ENCODE results near the gene PTPRN2. TPM values are rescaled to one million over a fixed set of nuclear protein-coding genes. Genes with fewer than 3 reads are reported as not detected.
A peak's percentile ranks its signal among the peaks of the same experiment; 100 is the strongest.

The PTPRN2 gene
- total and polyA plus RNA-seq, 2 of the 8 experiments (the other 6 are each of a cell fraction or from before 2014, with no cell fraction given): 2.6 to 4.5 TPM

- no peaks in the 10 kb centered on the region for H3K36me3 ChIP-seq (ENCODE audit: control insufficient read depth in 2 of 4, insufficient read depth in 4 of 4, low read length in 3 of 4)
- no peak overlapping the region for H2AK5ac ChIP-seq (ENCODE audit: low read depth, low read length)
- peaks cover 3% of the 10 kb centered on the region; the same call in 1 of the 2 replicates for H3K23me2 ChIP-seq (ENCODE audit: low read depth, low read length)
- no peak overlapping the region for H3K56ac ChIP-seq (replicated peaks; ENCODE audit: insufficient read length, low read depth, low read length)
- no peak overlapping the region for H3K27ac ChIP-seq (ENCODE audit: low read depth, low read length)
- 92% methylated on average over 11 of the region's 11 CpGs; no CpG with 5 or more reads in 1 of the 2 experiments for WGBS, 2 experiments (ENCODE audit: extremely low coverage in 1 of 2, insufficient coverage in 1 of 2, insufficient read length in 1 of 2, insufficient replicate concordance in 2 of 2, low coverage in 1 of 2, low lambda C conversion rate in 2 of 2, missing lambda C conversion rate in 1 of 2)
- H3K4me1 ChIP-seq (replicated peaks in 1 of 4; ENCODE audit: control insufficient read depth in 3 of 4, insufficient read depth in 4 of 4, low read length in 3 of 4): peaks cover 6 to 17% (median 14%) of the 10 kb centered on the region in 4 experiments
- H3K23ac ChIP-seq (ENCODE audit: insufficient read length): no peak overlapping the region
- H3K4ac ChIP-seq (replicated peaks; ENCODE audit: insufficient read length, low read depth, low read length): no peak overlapping the region
- H2AFZ ChIP-seq (ENCODE audit: low read length): no peak overlapping the region
- H2BK20ac ChIP-seq (ENCODE audit: low read length): no peak overlapping the region
- peak overlapping the region; percentile 38; the same call in 1 of the 2 replicates for H3K18ac ChIP-seq (ENCODE audit: extremely low read depth, low read length)
- no peak overlapping the region for H2BK12ac ChIP-seq (ENCODE audit: low read depth, low read length)
- H4K8ac ChIP-seq (ENCODE audit: extremely low read depth, insufficient read depth, low read length): no peak overlapping the region
- H3K14ac ChIP-seq (ENCODE audit: insufficient read length): no peak overlapping the region
- DNase-seq (ENCODE audit: low read depth in 1 of 2, low spot score in 2 of 2) (no peak), FAIRE-seq (no peak)
- no peak overlapping the region for H3K9ac ChIP-seq (replicated peaks in 1 of 4; ENCODE audit: extremely low read depth in 1 of 4, low read depth in 3 of 4, low read length in 3 of 4)
- H3K9me3 ChIP-seq (ENCODE audit: insufficient read depth in 2 of 2, low read depth in 1 of 2, low read length in 1 of 2): no peaks in the 10 kb centered on the region
- CTCF ChIA-PET (ENCODE audit: partially characterized antibody): interaction anchor here (0.5 to 0.7 kb wide), 3 partner anchors 17 to 948 kb away, joined by 3 to 4 read pairs (median 3); no protein-coding TSS in a partner anchor
- no peak overlapping the region for H2BK120ac ChIP-seq (replicated peaks; ENCODE audit: low read depth, low read length)
- H2BK5ac ChIP-seq (ENCODE audit: low read depth, low read length): no peak overlapping the region
- H4K91ac ChIP-seq (replicated peaks; ENCODE audit: insufficient read length, low read length): no peak overlapping the region
- 0 out of 2 replicates have a peak, but pooled peaks cover 2% of the 10 kb centered on the region for H3K79me1 ChIP-seq (ENCODE audit: low read depth, low read length)
- POLR2A ChIA-PET (ENCODE audit: partially characterized antibody): interaction anchor here (0.6 kb wide), 1 partner anchor 577 kb away, joined by 3 read pairs; no protein-coding TSS in a partner anchor
- no peak overlapping the region for H2BK15ac ChIP-seq (ENCODE audit: low read length)
- H4K20me1 ChIP-seq (replicated peaks in 1 of 2; ENCODE audit: control insufficient read depth in 1 of 2, insufficient read depth in 2 of 2, low read length in 2 of 2): no peaks in the 10 kb centered on the region
- H4K5ac ChIP-seq (ENCODE audit: insufficient read length, low read depth, low read length): no peak overlapping the region
- no peaks in the 10 kb centered on the region for H3K27me3 ChIP-seq (replicated peaks in 1 of 4; ENCODE audit: control insufficient read depth in 3 of 4, extremely low read depth in 1 of 4, insufficient read depth in 3 of 4, low read length in 3 of 4)
- no peak overlapping the region for H3K4me2 ChIP-seq (ENCODE audit: insufficient read depth in 1 of 2, low read depth in 2 of 2, low read length in 2 of 2)
- TF ChIP-seq SUZ12 (IDR thresholded peaks at IDR 0.05; ENCODE audit: low read length): no peak
- no peak for TF ChIP-seq MAX (IDR thresholded peaks at IDR 0.05)
- TF ChIP-seq NANOG (IDR thresholded peaks at IDR 0.05; ENCODE audit: insufficient read depth, low read depth, low read length, poor library complexity, severe bottlenecking): no peak
- TF ChIP-seq KDM1A (IDR thresholded peaks at IDR 0.05; ENCODE audit: borderline replicate concordance, low read length): no peak
- no peak for TF ChIP-seq BACH1 (IDR thresholded peaks at IDR 0.05; ENCODE audit: low read length)
- no peak for TF ChIP-seq BCL11A (IDR thresholded peaks at IDR 0.05; ENCODE audit: low read depth in 2 of 2, low read length in 2 of 2)
- TF ChIP-seq TEAD4 (IDR thresholded peaks at IDR 0.05; ENCODE audit: low read depth, low read length): no peak
- no peak for TF ChIP-seq CBX8 (IDR thresholded peaks at IDR 0.05; ENCODE audit: borderline replicate concordance, low read depth, low read length)
- no peak overlapping the region for H3K4me3 ChIP-seq (ENCODE audit: extremely low read depth in 1 of 4, insufficient read depth in 2 of 4, low read depth in 3 of 4, low read length in 4 of 4)
- H3K79me2 ChIP-seq (ENCODE audit: control insufficient read depth in 1 of 2, insufficient read depth in 2 of 2, low read length in 2 of 2): no peaks in the 10 kb centered on the region
Observed at GRCh38 chr7:158491094-158491493, 96.5 kb downstream of the PTPRN2 start.

Data from H1 (cell line).